ENCODE data around the gene UTS2R.
"Not testable (repeated sequence)": the region's sequence is repeated elsewhere in the genome, so short reads cannot be mapped to it uniquely, and the experiment has no call there.

The UTS2R gene

DNA sequence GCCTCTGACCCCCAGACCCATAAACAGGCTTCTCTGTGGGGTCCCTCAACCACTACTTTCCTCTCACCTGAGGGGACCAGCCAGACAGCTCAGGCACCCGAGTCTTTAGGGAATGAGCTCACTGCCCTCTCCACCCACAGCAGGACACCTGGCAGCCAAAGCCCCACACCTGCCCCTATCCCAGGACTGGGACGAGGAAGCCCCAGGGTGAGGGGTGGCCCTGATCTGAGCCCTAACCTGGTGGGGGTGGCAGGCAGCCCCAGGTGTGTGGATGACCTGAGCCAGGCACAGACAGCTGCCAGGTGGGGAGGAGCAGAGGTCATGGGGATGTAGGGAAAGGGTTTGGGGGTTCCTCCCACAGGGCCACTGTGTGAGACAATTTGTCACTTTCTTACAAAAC lies 14.2 kb upstream of the UTS2R start:
- TF ChIP-seq, protein P1, sequence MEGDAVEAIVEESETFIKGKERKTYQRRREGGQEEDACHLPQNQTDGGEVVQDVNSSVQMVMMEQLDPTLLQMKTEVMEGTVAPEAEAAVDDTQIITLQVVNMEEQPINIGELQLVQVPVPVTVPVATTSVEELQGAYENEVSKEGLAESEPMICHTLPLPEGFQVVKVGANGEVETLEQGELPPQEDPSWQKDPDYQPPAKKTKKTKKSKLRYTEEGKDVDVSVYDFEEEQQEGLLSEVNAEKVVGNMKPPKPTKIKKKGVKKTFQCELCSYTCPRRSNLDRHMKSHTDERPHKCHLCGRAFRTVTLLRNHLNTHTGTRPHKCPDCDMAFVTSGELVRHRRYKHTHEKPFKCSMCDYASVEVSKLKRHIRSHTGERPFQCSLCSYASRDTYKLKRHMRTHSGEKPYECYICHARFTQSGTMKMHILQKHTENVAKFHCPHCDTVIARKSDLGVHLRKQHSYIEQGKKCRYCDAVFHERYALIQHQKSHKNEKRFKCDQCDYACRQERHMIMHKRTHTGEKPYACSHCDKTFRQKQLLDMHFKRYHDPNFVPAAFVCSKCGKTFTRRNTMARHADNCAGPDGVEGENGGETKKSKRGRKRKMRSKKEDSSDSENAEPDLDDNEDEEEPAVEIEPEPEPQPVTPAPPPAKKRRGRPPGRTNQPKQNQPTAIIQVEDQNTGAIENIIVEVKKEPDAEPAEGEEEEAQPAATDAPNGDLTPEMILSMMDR (IDR thresholded peaks at IDR 0.05; ENCODE audit: low read depth, low read length, missing control alignments) = no peak
- Histone ChIP-seq H3K36me3 (replicated peaks) (no peaks in the 10 kb centered on the region), H3K27ac (no peak overlapping the region), H3K4me3 (ENCODE audit: low read depth, low read length) (no peak overlapping the region), H3K27me3 (replicated peaks) (no peaks in the 10 kb centered on the region)
- in situ Hi-C loops (cut with HindIII; ENCODE audit: low pct_ligation_motif_present, low sequenced_read_pairs) = no loop called here
- DNase-seq = no peak

DNA sequence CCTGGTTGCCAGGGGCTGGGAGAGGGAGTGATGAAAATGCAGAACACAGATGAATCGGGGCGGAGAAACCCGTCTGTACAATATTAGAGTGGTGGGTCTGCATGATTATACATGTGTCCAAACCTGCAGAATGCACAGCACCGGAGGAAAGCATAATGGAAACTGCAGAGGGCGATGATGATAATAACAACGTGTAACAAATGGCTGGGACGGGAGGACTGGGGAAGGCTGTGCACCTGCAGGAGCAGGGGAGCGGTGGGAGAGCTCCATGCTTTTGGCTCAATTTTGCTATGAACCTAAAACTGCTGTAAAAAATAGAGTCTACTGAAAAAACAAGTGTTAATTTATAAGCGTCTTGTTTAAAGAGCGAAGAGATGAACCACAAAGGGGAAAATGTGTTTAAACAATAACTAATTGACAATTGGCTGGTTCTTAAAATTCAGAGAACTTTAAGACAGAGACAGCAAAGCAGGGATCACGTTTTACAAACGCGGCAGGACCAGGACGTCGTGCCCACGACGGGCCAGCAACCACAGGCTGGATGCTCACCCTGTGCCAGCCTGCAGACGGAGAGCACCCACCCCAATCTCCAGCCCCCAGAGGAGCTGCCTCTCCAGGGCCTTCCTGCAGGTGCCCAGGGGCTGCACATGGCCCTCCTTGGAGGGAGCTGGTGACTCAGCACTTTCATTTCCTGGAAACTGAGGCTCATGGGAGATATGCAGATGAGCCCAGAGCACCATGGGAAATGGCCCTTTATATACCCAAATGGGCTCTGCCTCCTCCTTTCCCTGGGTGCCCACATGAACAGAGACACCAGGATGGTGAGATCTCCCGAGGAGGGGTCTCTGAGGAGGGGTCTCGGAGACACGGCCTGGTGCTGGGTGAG lies 12.9 kb upstream of the UTS2R start, which contains the start of gene TEX19:
TSS of gene TEX19 (plus strand) at position 783 of the 886 bp plus-strand sequence. CDS start 2,904 bp downstream, outside the sequence.
- DNase-seq = no peak
- TF ChIP-seq, protein P1 (IDR thresholded peaks at IDR 0.05; ENCODE audit: low read depth, low read length, missing control alignments) = no peak
- no peaks in the 10 kb centered on the region for H3K27me3 ChIP-seq (replicated peaks)
- no peak within 1 kb of the TSS for H3K4me3 ChIP-seq (ENCODE audit: low read depth, low read length)
- in situ Hi-C loops (cut with HindIII; ENCODE audit: low pct_ligation_motif_present, low sequenced_read_pairs) = no loop called here
- no peaks in the 10 kb centered on the region for H3K36me3 ChIP-seq (replicated peaks)
- H3K27ac ChIP-seq = no peak within 1 kb of the TSS

DNA sequence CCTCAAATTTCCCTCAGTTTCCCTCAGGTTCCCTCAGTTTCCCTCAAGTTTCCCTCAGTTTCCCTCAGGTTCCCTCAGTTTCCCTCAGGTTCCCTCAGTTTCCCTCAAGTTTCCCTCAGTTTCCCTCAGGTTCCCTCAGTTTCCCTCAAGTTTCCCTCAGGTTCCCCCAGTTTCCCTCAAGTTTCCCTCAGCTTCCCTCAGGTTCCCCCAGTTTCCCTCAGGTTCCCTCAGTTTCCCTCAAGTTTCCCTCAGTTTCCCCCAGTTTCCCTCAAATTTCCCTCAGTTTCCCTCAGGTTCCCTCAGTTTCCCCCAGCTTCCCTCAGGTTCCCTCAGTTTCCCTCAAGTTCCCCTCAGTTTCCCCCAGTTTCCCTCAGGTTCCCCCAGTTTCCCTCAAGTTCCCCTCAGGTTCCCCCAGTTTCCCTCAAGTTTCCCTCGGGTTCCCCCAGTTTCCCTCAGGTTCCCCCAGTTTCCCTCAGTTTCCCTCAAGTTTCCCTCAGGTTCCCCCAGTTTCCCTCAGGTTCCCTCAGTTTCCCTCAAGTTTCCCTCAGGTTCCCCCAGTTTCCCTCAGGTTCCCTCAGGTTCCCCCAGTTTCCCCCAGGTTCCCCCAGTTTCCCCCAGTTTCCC lies 12.0 kb upstream of the UTS2R start:
- not testable (repeated sequence) for DNase-seq; H3K27ac ChIP-seq; H3K36me3 ChIP-seq (replicated peaks); H3K27me3 ChIP-seq (replicated peaks); H3K4me3 ChIP-seq (ENCODE audit: low read depth, low read length)
- in situ Hi-C loops (cut with HindIII; ENCODE audit: low pct_ligation_motif_present, low sequenced_read_pairs) = loop anchor here (5.0 kb wide), 1 partner anchor 48 kb away; no protein-coding TSS in a partner anchor

DNA sequence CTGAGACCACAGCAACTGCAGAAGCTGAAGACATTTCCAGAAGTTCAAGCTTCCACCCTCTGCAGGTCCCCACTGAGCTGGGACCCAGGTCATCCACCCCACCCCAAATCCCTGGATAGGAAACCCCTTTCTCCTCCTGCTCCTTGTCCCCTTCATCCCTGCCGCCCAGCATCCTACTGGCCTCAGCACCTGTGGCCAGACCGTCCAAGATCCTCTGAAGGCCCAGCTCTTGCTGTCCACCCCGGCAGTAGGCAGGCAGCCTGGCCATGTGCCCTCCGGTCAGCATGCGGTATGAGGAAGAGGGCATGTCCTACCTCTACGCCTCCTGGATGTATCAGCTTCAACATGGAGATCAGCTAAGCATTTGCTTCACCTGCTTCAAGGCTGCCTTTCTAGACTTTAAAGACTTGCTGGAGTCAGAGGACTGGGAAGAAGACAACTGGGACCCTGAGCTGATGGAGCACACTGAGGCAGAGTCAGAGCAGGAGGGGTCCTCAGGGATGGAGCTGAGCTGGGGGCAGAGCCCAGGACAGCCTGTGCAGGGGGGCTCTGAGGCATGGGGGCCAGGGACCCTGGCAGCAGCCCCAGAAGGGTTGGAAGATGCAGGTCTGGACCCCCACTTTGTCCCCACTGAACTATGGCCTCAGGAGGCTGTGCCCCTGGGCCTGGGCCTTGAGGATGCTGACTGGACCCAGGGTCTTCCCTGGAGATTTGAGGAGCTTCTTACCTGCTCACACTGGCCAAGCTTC lies 9.5 kb upstream of the UTS2R start:
- no peaks in the 10 kb centered on the region for H3K27me3 ChIP-seq (replicated peaks)
- no peak overlapping the region for H3K27ac ChIP-seq
- no peak overlapping the region for H3K4me3 ChIP-seq (ENCODE audit: low read depth, low read length)
- no peaks in the 10 kb centered on the region for H3K36me3 ChIP-seq (replicated peaks)
- in situ Hi-C loops (cut with HindIII; ENCODE audit: low pct_ligation_motif_present, low sequenced_read_pairs) = loop anchor here (5.0 kb wide), 1 partner anchor 45 kb away; no protein-coding TSS in a partner anchor
- TF ChIP-seq, protein P1 (IDR thresholded peaks at IDR 0.05; ENCODE audit: low read depth, low read length, missing control alignments) = no peak
- no peak for DNase-seq

DNA sequence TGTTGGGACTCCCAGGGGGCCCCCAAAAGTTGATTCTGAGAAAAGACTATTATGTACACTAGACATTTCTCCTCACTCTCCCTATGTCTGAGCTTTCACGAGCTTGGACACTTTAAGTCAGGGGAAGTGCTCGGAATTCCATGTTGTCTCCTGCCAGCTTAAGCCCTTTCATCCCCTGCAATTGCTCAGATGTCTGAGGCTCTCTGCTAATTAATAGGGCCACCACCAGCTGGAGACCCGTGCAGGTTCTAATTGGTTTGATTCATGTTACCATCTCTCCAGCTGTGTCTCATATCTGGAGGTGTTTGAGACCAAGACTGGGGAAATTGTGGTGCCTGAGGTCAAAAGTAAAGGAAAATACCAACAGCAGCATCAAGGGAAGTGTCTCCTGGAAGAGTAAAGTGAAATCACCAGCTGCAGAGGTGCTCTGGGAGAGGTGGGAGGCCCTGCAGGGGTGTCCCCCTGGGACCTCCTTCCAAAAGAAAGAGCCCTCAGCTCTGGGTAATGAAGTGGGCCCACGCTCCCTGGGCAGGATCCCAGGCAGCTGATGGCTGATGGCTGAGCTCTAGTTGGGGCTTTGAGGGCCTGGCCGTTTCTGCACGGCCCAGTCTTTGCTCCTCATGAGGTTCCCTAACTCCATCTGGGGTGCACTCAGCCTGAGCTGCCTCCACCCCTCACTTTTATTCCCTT lies 5.8 kb upstream of the UTS2R start:
- TF ChIP-seq, protein P1 (IDR thresholded peaks at IDR 0.05; ENCODE audit: low read depth, low read length, missing control alignments) = no peak
- Histone ChIP-seq H3K4me3 (ENCODE audit: low read depth, low read length) (no peak overlapping the region), H3K27me3 (replicated peaks) (peaks cover 11% of the 10 kb centered on the region), H3K36me3 (replicated peaks) (no peaks in the 10 kb centered on the region), H3K27ac (no peak overlapping the region)
- in situ Hi-C loops (cut with HindIII; ENCODE audit: low pct_ligation_motif_present, low sequenced_read_pairs) = no loop called here
- no peak for DNase-seq

All from brain microvascular endothelial cell (primary cell).